Eye (tissue), 1 donor: ENCODE data around the gene GIN1.
"Not testable (repeated sequence)": the region's sequence is repeated elsewhere in the genome, so short reads cannot be mapped to it uniquely, and the experiment has no call there.

Source experiments
- DNase-seq: peaks from one replicate; pipeline ENCODE4 v3.0.0-alpha.2; 2015

Gene GIN1, protein sequence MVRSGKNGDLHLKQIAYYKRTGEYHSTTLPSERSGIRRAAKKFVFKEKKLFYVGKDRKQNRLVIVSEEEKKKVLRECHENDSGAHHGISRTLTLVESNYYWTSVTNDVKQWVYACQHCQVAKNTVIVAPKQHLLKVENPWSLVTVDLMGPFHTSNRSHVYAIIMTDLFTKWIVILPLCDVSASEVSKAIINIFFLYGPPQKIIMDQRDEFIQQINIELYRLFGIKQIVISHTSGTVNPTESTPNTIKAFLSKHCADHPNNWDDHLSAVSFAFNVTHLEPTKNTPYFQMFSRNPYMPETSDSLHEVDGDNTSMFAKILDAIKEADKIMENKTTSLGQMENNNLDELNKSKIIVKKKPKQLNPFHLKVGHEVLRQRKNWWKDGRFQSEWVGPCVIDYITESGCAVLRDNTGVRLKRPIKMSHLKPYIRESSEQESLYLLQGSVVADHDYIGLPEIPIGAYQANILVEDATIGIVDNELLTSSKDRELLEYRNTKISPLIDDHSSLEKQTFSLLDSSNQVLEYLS

DNA sequence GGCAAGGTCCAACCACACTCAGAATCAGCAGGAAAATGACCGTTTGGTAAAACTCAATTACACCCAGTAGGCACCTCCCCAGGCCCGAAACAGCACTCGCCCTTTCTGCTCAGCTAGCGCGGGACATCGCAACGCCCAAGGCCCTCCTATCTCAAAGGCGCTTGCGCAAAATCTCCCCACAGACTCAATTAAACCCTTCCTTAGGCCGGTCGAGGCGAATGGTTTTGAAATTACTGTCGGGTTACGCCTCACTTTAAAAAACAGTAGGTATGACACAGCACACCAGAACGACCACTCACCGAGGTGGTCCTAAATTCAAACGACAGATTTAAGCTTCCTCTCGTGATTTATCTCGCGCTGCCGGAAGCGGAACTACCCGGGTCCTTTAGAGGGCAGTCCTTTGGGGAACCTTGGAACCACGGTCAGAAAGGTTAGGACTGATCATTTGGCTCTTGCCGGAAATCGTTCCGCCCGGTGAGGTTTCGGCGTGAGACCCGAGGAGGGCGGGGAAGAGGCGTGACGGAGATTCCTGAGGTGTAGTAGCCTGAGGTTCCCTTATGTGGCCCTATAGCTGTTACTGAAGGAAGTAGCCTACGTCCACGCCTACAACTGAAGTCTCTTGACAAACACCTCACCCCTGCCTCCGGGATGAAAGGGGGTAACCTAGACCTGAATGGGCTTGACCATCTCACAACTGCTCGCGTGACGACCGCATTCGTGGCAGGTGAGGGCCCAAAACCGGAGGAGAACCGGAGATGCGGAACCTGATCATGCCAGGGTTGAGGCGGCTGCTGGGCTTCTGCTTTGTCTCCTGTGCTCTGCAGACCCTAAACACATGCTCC is at the start of gene GIN1, which contains the start of gene PPIP5K2:
Gene GIN1 (minus strand): TSS at position 374 of the 842 bp plus-strand sequence. CDS start 11,431 bp downstream, outside the sequence.
Gene PPIP5K2 (plus strand): TSS at position 537 of the 842 bp plus-strand sequence. CDS start 9,289 bp downstream, outside the sequence.
- peak; percentile 99 for DNase-seq

DNA sequence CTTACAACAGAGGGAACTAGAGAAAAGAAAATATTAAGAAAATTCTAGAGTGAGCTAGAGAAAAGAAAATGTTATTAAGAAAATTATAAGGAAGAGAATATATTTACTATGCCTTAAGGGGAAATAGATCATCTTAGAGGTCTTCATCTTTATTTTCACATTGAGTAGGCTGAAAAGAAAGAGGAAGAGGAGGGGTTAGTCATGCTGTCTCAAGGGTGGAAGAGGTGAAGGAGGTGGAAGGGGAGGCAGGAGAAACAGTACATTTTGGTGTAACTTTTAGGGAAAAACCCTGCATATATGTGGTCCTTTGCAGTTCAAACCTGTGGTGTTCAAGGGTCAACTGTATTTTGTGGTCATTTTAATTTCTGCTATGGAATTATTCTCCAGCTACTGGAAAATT is 46.8 kb upstream of the GIN1 start:
- DNase-seq = no peak

DNA sequence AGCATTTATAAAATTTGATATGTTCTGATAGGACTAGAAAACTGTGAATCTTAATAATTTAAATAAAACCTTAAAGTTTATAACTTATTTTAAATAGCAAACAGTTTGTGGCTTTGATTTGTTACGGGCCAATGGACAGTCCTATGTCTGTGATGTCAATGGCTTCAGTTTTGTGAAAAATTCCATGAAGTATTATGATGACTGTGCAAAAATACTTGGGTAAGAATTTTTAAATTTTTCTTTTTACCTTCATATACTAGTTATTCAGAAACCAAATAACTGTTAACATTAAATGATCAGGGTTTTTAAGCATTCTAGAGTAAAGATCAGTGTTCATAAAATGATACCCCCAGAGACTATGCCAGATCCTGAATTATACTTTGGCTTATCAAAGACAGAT is 31.2 kb upstream of the GIN1 start:
- no peak for DNase-seq

DNA sequence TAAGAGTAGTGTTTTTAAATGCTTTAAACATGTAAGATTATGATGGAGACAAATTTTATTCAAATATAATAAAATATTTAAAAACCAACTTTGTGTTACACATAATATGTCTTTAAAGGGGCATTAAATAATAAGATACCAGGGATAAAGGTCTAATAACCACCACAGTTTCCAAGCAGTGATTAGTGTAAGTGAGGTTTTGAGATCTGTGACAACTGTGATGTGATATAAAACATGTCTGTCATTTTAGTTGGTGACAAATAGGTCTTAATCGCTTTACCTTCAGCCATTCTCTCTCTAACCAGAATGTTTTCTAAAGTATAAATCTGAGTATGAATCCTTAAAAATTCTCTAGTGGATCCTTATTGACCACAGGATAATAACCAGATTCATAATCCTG is 28.3 kb upstream of the GIN1 start:
- DNase-seq = no peak

DNA sequence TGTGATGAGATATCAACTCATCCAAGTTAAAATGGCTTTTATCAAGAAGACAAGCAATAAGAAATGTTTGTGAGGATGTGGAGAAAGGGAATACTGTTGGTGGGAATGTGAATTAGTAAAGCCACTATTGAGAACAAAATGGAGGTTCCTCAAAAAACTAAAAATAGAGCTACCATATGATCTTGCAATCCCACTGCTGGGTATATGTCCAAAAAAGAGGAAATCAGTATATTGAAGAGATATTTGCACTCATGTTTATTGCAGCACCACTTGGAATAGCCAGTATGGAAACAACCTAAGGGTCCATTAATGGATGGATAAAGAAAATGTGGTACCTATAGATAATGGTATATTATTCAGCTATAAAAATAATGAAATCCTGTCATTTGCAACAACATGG is 25.3 kb upstream of the GIN1 start:
- DNase-seq = no peak

DNA sequence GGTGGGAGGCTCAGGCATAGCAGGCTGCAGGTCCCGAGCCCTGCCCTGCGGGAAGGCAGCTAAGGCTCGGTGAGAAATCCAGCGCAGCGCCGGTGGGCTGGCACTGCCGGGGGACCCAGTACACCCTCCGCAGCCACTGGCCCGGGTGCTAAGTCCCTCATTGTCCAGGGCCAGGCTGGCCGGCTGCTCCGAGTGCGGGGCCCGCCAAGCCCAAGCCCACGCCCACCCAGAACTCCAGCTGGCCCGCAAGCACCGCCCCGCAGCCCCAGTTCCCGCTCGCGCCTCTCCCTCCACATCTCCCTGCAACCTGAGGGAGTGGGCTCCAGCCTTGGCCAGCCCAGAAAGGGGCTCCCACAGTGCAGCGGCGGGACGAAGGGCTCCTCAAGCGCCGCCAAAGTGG is 22.2 kb upstream of the GIN1 start:
- DNase-seq = not testable (repeated sequence)

DNA sequence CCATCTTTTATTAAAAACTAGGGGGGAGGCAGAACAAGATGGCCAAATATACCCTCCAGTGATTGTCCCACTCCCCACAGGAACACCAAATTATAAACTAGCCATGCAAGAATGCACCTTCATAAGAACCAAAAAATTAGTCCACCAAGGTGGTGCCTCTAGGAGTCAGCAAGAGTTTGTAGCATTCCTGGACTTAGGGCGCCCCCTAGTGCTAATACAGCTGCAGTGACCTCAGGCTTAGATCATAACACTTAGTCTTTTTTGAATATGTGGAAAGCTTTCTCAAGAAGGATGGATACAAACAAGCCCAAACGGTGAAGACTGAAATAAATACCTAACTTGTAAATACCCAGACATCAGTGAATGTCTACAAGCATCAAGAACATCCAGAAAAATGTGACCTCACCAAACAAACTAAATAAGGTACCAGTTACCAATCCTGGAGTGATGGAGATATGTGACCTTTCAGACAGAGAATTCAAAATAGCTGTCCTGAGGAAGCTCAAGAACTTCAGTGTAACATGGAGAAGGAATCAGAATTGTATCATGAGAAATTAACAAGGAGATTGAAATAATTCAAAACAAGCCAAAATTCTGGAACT is 19.4 kb upstream of the GIN1 start:
- DNase-seq = peak; percentile 89

DNA sequence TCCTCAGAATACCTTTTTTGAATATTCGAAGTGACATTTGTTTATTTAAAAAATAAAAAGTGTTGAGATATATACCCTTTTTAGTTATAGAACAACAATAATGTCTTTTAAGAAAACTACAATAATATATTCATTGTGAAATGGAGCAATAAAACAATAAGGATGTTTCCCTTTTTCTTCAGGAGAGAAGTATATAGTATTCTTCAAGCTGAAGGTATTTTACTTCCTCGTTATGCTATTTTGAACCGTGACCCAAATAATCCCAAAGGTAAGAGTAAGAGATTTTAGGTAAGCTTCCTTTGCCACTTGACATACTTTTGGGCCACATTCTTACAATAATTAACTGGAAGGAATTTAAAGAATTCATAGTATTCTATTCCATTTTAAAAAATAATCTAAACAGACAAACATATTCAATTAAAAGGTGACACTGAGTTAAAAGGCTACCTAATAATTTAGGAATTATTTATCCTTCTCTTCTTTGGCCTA is 18.3 kb upstream of the GIN1 start:
- no peak for DNase-seq

DNA sequence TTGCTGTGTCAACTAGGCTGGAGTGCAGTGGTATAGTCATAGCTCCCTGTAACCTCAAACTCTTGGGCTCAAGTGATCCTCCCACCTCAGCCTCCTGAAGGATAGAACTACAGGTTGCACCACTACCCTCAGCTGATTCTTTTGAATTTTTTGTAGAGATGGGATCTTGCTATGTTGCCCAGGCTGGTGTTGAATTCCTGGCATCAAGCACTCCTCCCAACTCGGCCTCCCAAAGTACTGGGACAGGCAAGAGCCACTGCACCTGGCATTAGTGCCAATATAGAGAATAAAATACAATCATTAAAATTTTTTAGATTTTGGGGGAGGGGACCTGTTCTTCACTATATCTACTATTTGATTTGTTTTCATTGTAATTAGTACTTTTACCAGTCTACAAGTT is 15.5 kb upstream of the GIN1 start:
- no peak for DNase-seq

DNA sequence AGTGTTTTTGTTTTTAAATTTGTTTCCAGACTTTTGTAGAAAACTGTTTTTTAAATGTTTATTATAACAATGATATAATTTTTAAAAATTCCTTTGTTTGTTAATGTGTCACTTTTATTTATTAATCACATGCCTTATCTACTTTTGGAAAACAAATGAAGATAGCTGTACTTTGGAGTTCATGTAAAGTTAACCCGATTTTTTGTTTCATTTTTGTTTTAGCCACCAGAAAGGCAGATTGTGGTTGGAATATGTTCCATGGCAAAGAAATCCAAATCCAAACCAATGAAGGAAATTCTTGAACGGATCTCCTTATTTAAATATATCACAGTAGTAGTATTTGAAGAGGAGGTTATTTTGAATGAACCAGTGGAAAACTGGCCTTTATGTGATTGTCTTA is 13.3 kb upstream of the GIN1 start:
- DNase-seq = no peak

DNA sequence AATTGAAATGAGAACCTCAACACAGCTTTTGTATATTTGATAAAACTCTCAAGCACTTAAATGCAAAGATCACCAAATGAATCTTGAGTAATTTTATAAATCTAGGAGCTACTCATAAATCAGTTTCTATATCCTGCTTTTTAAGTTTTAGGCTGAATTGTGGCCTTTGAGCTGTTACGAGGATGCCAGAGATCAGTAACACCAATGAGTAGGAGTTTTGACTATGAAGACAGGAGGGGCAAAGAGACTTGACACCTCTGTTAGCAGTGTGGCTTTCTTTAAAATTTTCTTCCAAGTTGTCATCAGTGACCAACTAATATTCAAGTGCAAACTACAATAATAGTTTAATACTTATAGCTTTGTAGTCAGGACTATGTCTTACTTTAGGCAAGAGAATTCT is 12.7 kb upstream of the GIN1 start:
- no peak for DNase-seq

DNA sequence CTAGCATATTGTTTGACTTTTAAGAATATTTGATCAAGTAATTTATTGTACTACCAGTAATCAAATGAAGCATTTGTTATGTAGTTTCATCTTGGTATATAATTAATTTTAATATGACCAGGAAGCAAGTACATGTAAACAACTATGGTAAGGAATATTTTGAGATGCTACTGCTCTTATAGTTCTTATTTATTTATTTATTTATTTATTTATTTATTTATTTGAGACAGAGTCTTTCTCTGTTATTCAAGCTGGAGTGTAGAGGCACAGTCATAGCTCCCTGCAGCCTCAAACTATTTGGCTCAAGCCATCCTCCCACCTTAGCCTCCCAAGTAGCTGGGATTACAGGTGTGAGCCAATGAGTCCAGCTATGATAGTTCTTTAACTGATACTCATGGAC is 8.3 kb upstream of the GIN1 start:
- DNase-seq = no peak

DNA sequence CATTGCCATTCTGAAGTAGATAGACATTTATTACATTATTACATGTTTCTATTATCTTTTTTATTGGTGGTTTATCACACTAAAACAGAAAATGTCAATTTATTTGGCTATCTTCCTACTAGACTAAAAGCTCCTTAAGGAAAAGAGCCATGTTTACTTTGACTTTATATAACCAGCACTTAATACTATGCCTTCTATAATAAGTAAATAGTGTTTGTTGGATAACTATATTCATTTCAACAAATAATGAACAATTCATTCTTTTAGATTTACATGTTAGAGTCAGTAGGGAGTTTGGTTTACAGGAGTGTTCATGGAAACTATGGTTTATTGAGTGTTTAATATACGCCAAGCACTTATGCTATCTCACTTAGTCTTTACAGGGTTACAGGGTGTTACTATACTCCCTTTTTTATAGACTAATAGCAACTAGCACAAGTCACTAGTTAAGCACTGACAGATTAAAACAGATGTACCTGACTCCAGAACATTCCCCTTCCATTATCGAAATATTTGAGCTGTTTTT is 7.4 kb upstream of the GIN1 start:
- DNase-seq = no peak

DNA sequence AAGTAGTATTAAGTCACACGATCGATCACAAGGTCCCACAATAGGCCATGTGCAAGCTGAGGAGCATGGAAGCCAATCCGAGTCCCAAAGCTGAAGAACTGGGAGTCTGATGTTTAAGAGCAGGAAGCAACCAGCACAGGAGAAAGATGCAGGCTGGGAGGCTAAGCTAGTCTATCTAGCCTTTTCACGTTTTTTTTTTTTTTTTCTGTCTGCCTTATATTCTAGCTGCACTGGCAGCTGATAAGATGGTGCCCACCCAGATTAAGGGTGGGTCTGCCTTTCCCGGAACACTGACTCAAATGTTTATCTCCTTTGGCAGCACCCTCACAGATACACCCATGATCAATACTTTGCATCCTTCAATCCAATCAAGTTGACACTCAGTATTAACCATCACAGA is 6.6 kb upstream of the GIN1 start:
- DNase-seq = no peak

DNA sequence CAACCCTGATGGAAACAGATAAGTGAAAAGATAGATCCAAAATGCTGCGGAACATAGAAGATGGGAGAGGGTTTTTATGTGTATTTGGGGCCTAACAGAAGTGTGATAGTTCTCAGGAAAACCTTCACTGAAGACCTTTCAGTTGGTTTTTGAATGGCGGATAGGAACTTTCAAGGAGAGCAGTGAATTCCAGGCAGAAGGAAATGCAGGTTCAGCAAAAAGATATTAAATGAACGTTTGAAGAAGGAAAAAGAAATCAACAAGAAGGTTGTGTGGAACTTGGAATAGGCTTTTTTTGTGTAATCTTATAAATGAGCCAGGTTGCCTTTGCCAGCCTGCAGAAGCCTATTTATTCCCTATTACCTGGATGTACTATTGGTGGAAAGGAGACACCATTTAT is 2.3 kb upstream of the GIN1 start:
- DNase-seq = no peak

DNA sequence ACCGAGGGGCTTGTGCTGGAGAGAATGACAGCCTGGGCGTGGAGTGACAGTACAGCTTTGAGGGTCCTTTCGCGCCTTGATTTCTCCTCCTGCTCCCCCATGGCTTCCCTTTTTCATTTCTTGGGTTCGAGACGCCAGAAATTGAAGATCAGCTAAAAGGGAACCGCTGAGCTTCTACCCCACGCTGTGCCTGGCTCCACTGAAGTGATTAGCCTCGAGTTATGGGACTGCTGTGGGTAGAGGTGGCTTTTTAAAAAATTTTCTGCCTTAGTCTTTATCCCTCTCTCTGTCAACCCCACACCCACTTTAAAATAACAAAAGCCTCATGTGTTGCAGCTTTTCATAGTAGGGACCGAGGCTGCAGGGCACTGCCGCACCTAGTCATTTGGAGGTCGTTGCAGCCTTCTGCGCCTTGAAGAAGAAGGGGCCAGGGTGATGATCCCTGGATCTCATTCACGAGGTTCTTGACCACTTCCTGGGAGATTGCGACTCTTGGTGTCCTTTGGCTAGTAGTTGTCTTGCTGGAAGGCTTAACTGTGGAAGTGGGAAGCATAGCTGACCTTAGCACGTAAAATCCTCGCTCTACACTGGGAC is 766 bp upstream of the GIN1 start:
- no peak for DNase-seq

DNA sequence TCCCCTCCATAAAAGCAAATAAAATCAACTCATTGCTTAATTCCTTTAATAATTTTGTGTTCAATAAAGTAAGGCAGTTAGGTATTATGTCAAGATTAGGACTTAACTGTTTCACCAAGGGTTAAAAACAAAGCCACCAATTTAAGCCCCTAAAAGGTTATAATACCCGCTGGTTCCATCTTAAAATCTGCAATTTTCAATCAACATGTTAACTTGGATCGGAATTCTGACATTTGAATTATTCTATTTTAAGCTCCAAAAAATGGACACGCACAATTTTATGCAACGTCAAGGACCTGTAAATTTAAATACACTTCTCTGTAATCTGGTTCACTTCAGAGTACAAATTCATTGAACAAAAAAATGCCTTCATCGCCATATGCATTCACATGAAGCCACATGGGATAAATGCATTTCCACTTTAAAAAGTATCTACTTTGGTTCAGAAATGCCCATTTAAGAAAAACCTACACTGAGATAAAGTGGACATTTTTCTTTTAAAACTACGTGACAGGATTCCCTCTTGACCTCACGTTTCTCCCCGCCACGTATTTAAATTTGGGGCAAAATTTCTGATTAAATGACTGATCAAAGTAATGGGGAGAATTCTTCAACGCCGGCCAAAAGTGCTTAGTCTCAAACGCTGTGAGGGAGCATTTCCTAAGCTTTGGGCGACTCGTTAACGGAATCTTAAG is 721 bp downstream of the GIN1 start:
- DNase-seq = no peak

DNA sequence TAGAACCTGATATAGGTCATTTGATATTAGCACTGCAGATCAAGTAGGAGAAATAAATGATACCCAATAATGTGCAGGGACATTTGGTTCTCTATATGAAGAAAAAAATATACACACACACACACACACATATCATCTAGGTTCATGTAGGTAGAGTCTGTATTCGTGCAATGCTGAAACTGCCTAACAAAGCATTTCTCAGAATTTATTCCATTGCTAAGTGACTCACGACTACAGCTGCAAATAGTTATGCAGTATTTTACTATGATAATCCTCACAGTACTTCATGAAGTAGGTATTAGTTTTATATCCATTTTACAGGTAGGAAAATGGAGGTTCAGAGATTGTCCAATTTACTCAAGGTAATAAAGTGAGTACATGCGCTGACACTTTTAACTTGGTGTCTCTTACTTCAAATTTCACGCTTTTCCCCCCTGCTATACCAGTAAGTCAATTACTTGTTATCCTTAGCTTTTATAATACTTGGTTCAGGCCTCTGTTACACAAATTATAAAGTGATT is 2.4 kb downstream of the GIN1 start:
- DNase-seq = no peak

DNA sequence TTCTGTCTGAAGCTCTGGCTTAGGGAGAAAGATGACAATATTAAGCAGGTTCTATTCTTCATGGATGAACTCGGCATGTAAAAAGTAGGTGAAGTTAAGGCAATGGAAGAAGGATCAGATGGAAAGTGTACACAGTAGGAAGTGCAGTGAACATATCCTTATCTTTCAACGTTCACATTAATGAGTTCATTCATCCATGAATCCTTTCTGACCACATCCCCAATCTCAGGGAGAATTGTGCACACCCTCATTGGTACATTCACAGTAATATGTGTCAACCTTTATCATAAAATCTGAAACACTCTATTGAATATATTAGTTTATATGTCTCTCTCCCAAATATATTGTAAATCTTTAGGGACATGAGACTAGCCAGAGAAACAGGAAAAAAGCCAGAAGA is 5.5 kb downstream of the GIN1 start:
- no peak for DNase-seq

DNA sequence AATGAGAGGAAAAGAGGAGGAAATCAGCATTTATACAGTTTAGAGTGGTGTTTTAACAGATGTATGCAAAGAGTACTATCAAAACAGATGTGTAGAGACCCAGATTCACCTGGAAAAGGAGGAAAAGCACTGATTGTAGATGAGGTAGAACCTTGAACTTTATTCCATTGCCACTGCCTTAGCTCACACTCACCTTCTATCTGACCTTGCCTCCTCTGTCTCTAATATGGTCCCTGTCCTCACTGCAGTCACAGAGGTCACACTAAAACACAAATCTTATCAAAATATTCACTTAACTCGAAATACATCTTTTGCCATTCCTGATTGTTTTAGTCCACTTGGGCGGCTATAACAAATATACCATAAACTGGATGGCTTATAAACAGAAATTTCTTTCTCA is 7.0 kb downstream of the GIN1 start:
- no peak for DNase-seq

DNA sequence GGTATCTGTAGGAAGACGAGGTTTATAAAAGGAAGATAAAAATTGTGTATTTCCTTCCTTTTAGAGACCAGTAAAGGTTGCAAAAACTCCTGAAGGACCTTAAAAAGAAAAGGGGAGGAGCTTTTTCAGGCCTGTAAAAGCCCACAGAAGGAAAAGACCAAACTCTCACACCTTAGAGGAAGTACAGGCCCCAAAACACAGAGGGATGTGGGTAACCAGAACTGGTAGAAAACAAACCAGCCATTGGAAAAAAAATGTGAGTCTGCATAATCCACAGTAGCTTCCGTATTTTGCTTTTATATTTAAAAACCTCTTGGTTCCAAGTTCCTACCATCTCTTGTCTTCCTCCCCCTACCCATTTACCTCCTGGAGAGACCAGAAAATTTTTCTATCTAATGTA is 8.5 kb downstream of the GIN1 start:
- DNase-seq = no peak

DNA sequence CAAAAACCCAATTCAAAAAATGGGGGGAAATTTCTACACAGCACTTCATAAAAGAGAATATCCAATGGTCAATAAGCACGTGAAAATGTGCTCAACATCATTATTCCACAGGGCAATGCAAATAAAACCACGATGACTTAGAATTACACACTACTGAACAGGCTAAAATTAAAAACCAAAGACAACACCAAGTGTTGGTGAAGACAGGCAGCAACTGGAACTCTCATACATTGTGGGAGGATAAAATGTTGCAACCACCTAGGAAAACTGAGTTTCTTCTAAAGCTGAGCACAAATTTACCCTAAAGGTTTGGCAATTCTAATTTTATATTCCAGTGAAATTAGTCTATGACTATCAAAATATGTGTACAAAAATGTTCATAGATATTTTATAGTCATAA is 9.5 kb downstream of the GIN1 start:
- DNase-seq = no peak
